Nephron progenitor cell (in vitro differentiated cells): ENCODE measurements around the gene SIK3.
A peak's percentile ranks its signal among the peaks of the same experiment; 100 is the strongest.

Source experiments
- DNase-seq: peaks from one replicate; pipeline ENCODE4 v3.0.0; 2021
- H3K27ac Mint-ChIP-seq: 2 replicates; pipeline ENCODE4 v1.8.0; 2021; ENCODE audit warnings: mild to moderate bottlenecking, moderate library complexity, mixed read lengths
- H3K27me3 Mint-ChIP-seq: 2 replicates; pipeline ENCODE4 v1.8.0; 2021; ENCODE audit warnings: mild to moderate bottlenecking, low read depth, mixed read lengths; ENCODE audit not compliant: poor library complexity
- H3K36me3 Mint-ChIP-seq: 2 replicates; pipeline ENCODE4 v1.8.0; 2021; ENCODE audit warnings: low read depth, mixed read lengths
- H3K4me1 Mint-ChIP-seq: 2 replicates; pipeline ENCODE4 v1.8.0; 2021; ENCODE audit warnings: mixed read lengths
- H3K4me3 Mint-ChIP-seq: 2 replicates; pipeline ENCODE4 v1.8.0; 2021; ENCODE audit warnings: mild to moderate bottlenecking, moderate library complexity, mixed read lengths
- H3K9me3 Mint-ChIP-seq: 2 replicates; pipeline ENCODE4 v1.8.0; 2021; ENCODE audit warnings: mild to moderate bottlenecking, moderate library complexity, mixed read lengths
- CTCF ChIP-seq: fragments of 200-600 bp; sonication (generic); IDR thresholded peaks from 2 replicates; pipeline ENCODE4 v1.5.0; 2021; ENCODE audit warnings: antibody characterized with exemption

Gene SIK3

DNA sequence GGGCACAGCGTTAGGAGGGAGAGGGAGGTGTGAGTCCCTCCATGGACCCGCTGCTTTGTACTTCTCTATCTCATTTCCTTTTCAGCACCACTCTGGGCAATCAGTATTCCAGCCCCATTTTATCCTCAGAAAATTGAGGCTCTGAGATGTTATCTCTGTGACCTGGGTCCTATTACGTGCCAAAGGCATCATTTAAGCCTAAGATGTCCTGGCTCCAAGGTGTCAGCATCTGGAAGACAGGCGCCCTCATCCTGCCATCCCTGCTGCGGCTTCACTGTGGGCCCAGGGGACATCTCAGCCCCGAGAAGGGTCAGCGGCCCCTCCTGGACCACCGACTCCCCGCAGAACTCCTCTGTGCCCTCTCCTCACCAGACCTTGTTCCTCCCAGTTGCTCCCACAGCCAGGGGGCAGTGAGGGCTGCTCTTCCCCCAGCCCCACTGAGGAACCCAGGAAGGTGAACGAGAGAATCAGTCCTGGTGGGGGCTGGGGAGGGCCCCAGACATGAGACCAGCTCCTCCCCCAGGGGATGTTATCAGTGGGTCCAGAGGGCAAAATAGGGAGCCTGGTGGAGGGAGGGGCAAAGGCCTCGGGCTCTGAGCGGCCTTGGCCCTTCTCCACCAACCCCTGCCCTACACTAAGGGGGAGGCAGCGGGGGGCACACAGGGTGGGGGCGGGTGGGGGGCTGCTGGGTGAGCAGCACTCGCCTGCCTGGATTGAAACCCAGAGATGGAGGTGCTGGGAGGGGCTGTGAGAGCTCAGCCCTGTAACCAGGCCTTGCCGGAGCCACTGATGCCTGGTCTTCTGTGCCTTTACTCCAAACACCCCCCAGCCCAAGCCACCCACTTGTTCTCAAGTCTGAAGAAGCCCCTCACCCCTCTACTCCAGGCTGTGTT is 269.4 kb downstream of the SIK3 start:
- no peak for TF ChIP-seq CTCF
- DNase-seq: no peak
- Mint-ChIP-seq H3K9me3 (no peaks in the 10 kb centered on the region), H3K4me3 (no peak overlapping the region), H3K36me3 (no peaks in the 10 kb centered on the region), H3K27ac (peak overlapping the region; percentile 78), H3K27me3 (peaks cover 14% of the 10 kb centered on the region), H3K4me1 (peaks cover 27% of the 10 kb centered on the region)

- Mint-ChIP-seq H3K36me3 (no peaks in the 10 kb centered on the region), H3K4me3 (no peak overlapping the region), H3K4me1 (peaks cover 28% of the 10 kb centered on the region), H3K27ac (no peak overlapping the region), H3K27me3 (peaks cover 6% of the 10 kb centered on the region), H3K9me3 (no peaks in the 10 kb centered on the region)
- no peak for TF ChIP-seq CTCF
- DNase-seq: no peak
Measured at GRCh38 chr11:116827461-116827860, 270.8 kb downstream of the SIK3 start.

- H3K27me3 Mint-ChIP-seq: peaks cover 3% of the 10 kb centered on the region
- no peak for TF ChIP-seq CTCF
- H3K9me3 Mint-ChIP-seq: no peaks in the 10 kb centered on the region
- DNase-seq: no peak
- peaks cover 27% of the 10 kb centered on the region for H3K4me1 Mint-ChIP-seq
- no peaks in the 10 kb centered on the region for H3K36me3 Mint-ChIP-seq
- no peak overlapping the region for H3K27ac Mint-ChIP-seq
- no peak overlapping the region for H3K4me3 Mint-ChIP-seq
Measured at GRCh38 chr11:116826751-116827431, 271.3 kb downstream of the SIK3 start.

DNA sequence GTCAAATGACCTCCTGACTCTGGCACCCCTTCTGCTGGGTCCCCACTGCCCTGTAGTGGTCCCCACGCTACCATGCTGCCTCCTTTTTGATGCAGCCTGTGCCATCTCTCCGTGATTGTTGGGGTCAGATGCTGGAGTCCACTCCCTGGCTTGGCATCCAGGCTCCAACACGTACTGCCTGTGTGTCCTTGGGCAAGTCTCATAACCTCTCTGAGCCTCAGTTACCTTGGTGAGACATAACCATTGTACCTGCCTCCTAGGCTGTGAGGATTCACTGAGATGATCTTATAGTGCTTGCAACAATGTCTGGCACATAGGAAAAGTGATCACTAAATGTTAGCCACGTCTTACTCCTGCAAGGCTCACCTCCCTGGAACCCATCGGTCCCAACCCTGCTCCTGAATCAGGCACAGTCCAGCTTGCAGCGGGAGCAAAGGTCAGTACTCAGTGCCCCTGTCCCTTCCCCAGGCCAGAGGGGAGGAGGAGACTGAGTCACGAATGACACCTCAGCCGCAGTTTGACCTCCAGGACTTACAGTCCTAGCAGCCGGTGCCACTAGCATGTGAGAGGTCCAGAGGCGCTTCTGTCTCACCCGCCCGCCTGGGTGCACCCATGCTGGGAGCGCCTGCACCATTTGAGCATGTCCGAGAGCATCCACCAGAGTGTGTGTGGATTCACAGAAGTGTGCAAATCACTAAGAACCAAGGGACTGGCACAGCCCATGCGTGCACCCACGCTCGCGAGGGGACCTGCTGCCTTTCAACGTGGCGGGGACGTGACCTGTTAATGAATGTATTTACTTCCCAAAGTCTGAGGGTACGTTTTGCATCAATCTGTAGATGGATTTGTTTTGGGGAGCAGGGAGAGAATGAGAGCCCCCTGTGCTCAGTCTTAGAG is 272.1 kb downstream of the SIK3 start:
- Mint-ChIP-seq H3K36me3 (no peaks in the 10 kb centered on the region), H3K9me3 (no peaks in the 10 kb centered on the region), H3K4me1 (peaks cover 27% of the 10 kb centered on the region), H3K4me3 (no peak overlapping the region), H3K27ac (no peak overlapping the region), H3K27me3 (peaks cover 3% of the 10 kb centered on the region)
- no peak for TF ChIP-seq CTCF
- no peak for DNase-seq

- DNase-seq: no peak
- H3K9me3 Mint-ChIP-seq: no peaks in the 10 kb centered on the region
- no peak overlapping the region for H3K4me3 Mint-ChIP-seq
- peaks cover 27% of the 10 kb centered on the region for H3K4me1 Mint-ChIP-seq
- H3K36me3 Mint-ChIP-seq: no peaks in the 10 kb centered on the region
- H3K27ac Mint-ChIP-seq: no peak overlapping the region
- no peak for TF ChIP-seq CTCF
- peaks cover 3% of the 10 kb centered on the region for H3K27me3 Mint-ChIP-seq
Measured at GRCh38 chr11:116825434-116825833, 272.8 kb downstream of the SIK3 start.
